Activated CD8-positive, alpha-beta memory T cell treated with anti-CD3 and anti-CD28 coated beads, Interleukin-2, amount 50 U/mL, for 1 hour (primary cell): ENCODE data around the gene KRTAP5-5.
"Not testable (repeated sequence)": the region's sequence is repeated elsewhere in the genome, so short reads cannot be mapped to it uniquely, and the experiment has no call there.

Source experiments
- DNase-seq: peaks from one replicate; pipeline ENCODE4 v3.0.0-alpha.2; 2020; ENCODE audit errors: extremely low read depth

KRTAP5-5 gene

DNA sequence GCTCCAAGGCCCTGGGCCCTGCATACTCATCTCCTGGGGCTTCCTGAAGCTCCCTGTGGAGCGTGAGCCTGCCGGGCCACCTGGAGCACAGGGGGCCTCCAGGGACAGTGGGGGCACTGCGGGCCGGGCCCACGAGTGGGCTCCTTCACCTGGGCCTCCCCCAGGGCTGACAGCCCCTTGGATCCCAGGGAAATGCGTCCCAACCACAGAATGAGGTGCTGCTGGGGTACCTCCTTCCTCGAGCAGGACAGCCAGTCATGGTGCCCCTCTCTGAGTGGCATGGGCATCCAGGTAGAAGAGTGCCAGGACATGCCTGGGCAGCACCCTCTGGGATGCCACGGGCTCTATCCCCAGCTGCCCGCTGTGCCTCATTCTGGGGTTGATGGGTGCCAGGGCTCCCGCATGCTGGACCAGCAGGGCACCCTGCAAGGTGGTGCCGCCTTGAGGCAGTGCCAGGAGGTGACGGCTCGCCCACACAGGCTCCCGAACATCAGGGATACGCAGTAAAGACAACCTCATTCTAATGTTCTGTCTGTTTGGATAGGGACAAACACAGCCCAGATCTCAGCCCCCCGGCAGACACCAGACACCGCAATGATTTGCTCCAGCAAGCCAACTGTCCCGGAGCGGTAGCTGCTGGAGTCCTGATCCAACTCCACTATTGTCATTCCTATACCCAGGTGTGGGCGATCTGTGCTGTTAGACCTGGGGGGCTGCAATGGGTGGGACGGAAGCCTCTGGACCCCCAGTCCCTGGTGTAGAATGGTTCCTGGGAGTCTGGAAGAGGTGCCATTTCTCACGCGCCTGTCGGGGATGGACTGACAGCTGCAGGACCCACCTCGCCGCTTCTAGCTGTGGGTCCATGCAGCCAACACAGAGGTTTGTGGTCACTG lies 25.8 kb downstream of the KRTAP5-5 start:
- DNase-seq: no peak

DNA sequence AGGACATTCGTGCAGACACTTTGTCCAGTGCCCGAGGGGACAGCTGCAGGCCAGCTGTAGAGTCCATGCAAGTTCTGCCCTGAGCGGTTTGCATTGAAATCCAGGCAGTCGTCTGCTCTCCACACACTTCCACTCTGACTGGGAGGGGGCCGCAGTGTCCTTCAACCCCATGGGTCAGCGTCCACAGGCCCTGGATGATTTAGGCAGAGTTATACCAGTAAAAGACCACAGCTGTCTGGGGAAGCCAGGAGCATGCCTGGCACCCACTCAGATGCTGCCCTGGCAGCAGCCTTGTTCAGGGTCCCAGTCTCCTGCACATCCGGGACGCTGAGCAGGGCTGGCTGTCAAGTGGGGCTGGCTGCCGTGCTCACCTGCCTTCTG lies 26.5 kb downstream of the KRTAP5-5 start:
- DNase-seq: no peak

DNA sequence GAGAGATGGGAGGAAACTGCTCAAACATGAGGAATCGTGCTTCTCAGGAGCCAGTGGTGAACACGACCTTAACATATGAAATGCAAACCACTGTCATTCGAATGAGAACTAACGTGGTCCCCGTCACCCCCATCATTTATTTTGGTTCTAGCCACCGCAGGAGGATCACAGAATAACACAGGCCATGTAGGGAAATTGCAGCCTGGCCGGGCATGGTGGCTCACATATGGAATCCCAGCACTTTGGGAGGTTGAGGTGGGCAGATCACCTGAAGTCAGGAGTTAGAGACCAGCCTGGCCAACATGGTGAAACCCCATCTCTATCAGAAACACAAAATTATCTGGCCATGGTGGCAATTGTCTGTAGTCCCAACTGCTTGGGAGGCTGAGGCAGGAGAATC lies 27.1 kb downstream of the KRTAP5-5 start:
- DNase-seq: no peak

DNA sequence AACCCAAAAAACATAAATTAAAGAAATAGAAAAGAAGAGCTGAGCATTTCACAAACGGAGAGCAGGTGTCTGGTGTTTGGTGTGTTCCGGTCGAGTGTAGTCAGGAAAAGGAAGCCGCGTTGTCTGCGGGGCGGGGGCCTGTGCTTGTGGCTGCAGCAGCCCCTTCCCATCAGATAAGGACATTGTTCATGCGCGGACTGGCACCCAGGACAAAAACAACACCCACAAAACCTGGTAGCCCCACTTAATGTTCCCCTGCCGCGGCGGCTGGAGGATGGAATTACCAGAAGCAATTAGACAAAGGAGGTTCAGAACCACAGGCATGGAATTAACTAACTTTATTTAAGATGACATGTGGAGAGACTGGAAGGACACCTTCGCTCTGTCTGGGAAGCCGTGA lies 29.9 kb downstream of the KRTAP5-5 start:
- no peak for DNase-seq

DNA sequence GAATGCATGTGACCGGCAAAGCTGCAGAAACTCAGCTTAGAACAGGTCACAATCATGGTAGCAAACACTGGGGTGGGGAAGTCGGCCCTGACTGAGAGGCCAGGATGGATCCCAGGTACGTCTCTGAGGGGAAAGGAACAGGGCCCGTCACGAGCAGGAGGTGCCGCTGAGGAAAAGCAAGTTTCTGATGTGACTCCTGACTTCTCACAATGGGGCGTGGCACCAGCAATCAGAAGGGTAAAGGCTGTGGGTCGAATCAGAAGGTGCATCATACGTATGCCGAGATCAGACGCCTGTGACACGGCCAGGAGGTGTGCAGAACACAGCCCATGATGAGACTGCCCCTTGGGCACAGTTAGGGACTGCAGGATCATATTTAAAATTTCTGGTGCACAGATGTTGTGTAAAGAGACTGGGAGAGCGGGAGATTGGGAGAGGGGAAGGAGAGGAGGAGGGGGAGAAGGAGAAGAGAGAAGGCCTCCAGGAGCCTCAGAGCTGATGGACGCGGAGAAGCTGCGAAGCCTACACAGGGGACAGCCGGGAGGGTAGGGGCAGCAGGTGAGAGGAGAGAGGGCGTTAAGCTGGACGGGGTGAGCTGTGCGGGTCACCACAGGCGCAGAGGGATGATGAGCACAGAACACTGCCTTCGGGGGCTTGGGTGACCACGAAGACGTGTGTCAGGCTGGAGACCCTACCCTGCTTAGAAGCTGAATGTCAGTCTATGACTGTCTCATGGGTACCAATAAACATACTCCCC lies 30.7 kb downstream of the KRTAP5-5 start:
- no peak for DNase-seq

DNA sequence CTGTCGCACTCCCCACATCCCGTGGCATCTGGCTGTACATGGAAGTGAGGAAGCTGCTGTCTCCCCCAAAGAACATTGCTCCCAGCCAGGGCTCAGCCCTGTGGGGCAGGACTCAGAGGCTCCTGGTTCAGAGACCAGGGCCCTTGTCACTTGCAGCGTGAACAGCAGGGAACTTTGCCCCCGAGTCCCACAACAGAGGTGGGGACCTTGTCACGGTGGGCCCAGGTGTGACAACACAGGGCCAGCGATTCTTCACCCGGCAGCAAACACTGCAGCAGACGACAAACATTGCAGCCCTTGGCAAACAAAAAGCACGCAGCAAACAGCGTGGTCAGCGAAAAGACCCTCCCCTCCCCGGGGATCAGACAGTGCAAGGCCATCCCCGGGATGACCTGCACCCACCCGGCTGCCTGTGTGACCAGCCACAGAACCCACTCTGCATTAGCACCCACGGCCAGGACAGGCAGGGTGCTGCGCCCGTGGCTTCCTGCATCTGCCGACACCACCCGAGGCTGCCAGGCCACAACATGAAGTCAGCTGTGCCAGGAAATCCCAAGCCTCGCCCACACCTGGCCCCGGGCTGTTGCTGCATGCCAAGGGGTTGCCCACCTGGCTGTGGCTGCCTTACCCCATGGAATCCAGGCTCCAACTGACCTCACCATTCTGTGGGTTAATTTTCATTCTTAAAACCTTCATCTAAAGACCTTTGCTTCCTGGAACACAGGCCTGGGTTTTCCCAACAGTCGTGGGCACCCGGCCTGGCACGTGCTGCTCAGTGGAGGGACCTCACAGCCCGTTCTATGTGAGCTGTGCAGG lies 32.1 kb downstream of the KRTAP5-5 start:
- DNase-seq: not testable (repeated sequence)

DNA sequence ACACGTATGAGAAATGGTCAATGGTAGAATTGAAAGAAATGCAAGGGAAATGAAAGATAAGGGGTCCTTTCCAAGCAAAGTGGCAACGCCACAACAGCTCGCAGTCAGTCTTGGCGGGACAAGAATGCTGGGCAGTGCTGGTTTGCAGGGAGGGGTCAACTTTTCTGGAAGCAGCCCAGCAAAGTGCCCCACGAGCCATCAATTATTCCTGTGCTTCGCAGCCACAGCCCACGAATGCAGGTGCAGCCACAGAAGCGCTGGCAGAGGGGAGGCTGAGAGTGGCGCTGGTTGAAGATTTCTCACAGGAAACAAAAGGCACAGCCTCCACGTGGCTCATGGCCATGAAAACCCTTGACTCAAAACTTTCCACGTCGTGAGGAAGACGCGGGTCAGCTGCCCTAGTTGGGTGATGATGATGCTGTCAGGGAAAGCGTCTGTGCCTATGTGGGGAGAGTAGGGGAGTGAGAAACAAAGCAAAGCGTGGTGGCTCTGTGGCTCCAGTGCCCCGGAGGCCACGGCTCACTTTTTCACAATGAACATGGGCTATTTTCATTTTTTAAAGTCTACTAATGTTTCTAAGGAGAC lies 33.2 kb downstream of the KRTAP5-5 start:
- DNase-seq: not testable (repeated sequence)

DNA sequence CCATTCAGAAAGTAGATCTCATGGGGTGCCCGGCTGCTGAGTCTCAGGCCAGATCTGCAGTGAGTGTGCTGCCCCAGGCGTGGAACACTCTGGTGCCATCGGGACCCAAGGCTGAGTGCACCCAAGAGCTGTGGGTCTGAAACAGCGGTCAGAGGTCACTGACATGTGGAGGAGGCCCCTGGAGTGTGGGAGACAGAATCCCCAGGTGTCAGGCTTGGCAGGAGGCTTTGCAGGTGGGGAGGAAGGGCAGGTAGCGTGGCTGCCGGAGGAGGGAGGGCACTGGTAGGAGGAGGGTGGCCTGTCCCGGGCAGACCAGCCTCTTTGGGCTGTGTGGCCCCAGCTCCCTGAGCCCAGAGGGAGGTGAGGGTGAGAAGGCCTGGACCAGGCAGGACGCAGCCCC lies 35.7 kb downstream of the KRTAP5-5 start:
- no peak for DNase-seq

DNA sequence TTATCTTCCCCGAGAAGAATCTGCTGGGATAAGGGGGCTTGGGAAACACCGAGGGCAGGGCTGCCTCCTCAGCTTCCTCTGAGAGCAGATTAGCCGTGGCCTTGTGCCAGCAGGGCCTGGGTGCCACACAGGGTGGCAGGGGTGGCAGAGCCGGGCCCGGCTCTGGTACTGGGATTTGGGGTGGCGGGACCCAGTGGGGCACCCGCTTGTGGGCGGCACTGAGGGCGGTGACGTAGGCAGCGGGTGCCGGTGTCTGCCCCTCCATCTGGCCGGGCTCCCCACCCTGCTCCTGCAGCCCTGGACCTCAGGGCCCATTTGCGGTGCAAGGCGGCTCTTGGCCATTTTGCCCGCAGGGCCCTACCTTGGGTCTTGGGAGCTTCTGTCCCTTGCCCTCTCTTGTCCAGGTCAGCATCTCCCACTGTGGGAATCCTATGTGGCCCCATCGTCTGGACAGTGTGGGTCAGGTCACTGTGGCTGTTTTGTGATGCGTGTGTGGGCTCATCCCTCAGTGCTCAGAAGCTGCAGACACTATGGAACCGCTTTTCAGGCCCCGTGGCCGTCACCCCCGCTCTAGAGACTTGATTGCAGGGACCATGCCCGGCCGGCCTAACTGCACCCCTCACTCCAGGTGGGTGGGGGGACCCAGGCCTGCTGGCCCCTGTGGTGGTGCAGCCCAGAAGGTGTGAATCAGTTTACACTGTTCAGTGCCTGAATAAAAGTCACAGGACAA lies 37.7 kb downstream of the KRTAP5-5 start:
- DNase-seq: no peak

DNA sequence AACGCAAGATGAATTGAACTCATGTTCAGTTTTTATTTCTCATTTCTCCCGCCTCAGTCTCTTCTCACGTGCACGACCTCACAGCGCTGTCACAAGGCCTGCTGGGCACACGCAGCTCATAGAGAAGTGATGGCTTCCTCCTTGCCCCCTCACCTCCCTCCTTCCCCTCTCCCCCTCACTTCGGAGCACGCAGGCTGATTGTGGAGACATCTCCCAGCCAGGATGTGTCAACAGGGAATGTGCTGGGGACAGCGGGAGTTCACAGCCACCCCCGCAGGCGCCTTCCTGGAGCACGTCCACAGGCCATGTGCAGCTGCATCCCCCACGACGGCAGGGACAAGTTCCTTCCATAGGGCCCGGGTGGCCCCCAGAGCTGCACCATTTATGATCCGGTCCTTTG lies 38.3 kb downstream of the KRTAP5-5 start:
- no peak for DNase-seq

DNA sequence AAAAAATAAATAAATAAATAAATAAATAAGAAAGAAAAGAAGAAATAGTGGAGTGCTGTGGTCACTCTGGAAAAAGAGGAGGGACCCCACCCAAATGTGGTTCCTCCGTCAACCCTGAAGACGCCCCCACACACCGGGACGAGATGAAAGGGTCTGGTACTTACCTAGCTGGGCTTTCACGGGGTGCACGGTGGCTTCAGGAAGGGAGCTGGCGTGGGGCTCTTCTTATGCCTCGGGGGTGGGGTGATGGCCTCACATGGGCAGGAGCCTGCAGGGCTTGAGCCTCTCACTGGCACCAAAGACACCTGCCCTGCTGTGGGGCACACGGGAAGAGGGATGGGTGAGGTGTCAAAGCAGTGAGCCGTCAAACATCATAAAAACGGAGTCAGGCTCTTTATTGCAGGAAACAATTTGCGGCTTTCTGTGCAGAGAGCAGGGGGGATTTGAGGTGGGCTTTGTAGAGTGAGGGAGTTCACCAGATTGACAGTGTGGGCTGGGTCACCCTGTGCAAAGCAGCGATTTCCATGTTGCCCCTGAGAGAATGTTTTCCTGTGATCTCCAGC lies 39.4 kb downstream of the KRTAP5-5 start:
- DNase-seq: no peak

DNA sequence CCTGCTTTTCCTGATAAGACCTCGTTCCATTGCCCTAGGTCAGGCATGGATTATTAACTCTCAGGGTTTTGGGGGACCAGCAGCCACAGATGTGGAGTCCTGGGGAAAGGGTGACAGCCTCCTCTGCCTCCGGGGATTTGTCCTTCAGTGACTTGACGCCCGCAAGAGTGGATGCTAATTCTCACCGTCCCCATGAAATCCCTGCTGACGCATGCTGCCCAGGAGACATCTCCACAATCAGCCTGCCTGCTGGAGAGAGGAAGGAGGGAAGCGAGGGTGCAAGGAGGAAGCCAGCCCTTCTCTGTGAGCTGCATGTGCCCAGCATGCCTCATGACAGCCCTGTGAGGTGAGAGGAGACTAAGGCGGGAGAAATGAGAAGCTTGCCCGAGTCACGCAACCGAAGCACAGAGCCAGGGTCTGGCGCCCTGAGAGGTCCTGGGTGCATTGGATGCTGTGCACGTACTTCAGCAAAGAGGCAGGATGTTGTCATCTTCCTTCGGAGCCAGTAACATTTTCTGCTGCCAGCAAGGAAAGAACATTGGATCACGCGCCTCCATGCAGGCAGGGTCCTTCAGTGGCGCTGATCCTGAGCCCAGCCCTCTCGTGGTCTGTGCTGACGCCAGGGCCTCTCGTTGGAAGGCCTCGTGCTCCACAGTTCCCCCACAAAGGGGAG lies 40.1 kb downstream of the KRTAP5-5 start:
- no peak for DNase-seq

DNA sequence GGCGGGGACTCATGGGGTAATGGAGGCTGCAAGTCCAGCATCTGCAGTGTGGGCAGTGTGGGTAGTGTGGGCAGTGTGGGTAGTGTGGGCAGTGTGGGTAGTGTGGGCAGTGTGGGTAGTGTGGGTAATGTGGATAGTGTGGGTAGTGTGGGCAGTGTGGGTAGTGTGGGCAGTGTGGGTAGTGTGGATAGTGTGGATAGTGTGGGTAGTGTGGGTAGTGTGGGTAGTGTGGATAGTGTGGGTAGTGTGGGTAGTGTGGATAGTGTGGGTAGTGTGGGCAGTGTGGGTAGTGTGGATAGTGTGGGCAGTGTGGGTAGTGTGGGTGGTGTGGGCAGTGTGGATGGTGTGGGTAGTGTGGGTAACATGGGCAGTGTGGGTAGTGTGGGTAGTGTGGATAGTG lies 40.9 kb downstream of the KRTAP5-5 start:
- not testable (repeated sequence) for DNase-seq

DNA sequence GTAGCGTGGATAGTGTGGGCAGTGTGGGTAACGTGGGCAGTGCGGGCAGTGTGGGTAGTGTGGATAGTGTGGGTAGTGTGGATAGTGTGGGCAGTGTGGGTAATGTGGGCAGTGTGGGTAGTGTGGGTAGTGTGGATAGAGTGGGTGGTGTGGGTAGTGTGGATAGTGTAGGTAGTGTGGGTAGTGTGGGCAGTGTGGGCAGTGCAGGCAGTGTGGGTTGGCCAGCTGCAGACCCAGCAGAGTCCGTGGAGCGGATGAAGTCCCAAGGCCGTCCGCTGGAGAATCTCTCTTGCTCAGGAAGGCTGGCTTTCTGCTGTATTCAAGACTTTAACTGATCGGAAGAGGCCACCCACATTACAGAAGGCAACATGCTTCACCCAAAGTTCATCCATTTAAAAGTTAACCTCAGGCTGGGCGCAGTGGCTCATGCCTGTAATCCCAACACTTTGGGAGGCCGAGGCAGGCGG lies 41.4 kb downstream of the KRTAP5-5 start:
- DNase-seq: no peak

DNA sequence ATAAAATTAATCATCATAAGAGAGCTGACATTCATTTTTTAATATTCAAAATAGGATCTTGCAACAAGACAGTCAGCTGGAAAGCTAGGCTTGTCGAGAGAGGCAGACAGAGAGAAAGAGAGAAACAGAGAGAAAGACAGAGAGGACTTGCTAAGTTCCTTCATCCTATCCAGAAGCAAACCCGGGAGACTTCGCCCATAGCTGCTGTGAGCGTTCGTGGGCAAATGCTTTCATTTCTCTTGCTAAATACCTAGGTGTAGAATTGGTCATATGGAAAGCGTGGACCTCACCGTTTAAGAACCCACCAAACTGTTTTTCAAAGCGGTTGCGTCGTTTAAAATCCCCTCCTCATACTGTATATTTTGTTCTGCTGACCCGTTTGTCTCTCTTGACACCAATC lies 42.1 kb downstream of the KRTAP5-5 start:
- no peak for DNase-seq

DNA sequence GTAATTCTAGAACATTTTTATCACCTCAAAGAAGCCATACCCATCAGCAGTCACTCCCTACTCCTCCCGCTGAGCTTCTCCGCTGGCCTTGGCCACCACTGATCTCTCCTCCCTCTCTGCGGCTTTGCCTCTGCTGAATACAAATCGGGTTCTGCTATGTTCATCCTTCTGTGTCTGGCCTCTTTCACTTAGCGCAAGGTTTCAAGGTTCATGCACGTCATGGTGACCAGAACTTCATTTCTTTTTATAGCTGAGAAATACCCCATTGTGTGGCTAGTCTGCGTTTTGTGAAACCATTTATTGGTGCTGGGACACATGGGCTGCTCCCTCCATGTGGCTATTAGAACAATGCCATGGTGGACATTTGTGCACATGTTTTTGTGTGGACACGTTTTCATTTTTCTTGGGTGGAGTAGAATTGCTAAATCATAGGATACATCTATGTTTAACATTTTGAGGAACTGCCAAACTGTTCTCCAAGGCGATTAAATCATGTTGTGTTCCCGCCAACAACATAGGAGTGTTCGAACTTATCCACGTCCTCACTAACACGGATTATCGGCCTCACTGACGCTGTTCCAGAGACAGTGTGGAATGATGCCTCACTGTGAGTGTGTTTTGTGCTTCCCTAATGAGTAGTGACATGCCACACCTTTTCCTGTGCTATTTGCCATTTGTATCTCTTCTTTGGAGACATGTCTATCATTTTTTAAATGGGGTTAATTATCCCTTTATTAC lies 43.2 kb downstream of the KRTAP5-5 start:
- no peak for DNase-seq

DNA sequence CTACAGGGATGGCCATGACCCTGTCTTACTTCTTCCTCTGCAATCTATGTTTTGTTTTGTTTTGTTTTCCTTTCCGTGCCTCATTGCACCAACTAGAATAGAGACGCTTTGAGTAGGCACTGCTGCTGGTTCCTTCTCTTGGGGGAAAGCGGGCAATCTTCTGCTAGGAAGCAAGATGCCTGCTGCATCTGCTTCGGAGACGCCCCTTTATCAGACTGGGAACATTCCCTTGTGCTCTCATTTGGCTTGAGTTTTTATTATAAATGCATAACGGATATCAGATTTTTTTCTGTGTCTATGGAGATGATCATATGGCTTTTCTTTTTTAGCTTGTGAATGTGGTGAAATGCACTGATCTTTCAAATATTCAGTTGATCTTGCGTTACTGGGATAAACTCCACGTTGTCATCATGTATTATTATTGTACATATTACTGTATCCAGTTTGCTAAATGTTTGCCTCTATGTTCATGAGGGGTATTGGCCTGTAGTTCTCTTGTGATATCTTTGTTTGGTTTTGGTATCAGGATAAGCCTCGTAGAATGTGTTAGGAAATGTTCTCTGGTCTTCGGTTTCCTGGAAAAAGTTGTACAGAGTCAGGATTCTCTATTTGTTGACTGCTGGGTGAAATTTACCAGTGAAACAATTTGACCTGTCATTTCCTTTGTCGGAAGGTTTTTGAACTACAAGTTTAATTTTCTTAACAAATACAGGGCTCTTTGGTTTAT lies 44.0 kb downstream of the KRTAP5-5 start:
- DNase-seq: no peak

DNA sequence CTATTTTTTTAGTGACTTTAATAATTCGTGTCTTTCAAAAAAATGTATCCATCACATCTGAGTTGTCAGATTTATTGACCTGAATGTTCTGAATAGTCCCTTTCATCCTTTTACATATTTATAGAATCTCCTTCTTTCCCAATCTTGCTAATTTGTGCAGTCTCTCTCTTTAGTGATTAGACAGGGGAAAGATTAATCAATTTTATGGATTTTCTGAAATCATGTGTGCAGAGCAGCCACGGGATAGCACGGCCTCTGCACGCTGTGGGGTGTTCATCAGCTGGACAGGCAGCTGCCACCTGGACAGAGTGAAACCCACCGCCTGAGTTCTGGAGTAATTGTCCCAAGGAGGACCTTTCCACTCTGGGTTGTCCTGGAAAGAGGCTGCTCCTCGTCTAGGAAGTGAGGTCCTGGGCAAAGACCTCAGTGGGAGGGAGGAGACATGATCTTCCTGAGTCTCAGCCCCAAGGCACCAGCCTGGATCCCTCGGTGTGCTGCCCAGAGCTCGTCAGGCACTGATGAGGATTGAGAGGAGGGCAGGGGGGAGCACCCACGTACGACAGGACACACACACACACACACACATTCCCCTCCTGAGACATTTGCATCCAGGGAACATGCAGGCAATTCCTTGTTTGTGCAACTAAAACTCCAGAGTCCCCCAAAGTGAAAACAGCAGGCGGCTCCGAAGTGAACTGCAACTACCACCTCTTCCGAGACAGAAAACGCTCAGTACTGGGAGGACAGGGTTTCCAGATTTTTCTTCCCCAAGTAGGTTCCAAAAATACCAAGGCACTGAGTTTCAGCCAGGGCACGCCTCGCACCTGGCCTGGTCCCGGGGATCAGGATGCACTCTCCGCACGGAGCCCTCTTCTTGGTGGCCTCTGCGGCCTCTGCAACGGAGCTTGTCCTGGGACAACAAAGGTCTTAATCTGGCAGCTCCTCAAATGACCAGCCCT lies 44.9 kb downstream of the KRTAP5-5 start:
- DNase-seq: no peak
